ENCODE measurements around the gene MIEN1. TPM values are rescaled to one million over a fixed set of nuclear protein-coding genes. Genes with fewer than 3 reads are reported as not detected.

MIEN1 gene
- total RNA-seq, 2 donors from 2014 or later: 27.1 to 30.3 TPM

DNA sequence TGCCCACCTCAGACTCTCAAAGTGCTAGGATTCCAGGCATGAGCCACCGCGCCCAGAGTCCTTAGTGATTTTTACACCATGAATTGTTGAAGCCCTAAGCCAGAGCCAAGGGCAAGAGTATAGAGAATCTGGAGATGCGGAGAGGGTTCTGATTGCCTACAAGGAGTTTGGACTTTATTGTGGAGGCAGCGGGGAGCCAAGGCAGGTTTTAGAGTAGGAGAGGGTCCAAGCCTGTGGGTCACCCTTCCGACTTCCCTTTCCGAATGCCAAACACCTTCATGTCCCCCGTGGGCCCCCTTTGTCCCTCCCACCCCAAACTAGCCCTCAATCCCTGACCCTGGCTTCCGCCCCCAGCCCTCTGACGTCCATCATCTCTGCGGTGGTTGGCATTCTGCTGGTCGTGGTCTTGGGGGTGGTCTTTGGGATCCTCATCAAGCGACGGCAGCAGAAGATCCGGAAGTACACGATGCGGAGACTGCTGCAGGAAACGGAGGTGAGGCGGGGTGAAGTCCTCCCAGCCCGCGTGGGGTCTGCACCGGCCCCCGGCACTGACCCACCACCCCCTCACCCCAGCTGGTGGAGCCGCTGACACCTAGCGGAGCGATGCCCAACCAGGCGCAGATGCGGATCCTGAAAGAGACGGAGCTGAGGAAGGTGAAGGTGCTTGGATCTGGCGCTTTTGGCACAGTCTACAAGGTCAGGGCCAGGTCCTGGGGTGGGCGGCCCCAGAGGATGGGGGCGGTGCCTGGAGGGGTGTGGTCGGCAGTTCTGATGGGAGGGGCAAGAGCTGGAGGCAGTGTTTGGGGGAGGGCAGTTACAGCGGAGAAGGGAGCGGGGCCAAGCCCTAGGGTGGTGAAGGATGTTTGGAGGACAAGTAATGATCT, 7.1 kb downstream of the MIEN1 start:
- Histone ChIP-seq H3K36me3 (peaks cover 55% of the 10 kb centered on the region), H3K4me3 (no peak overlapping the region), H3K9me3 (no peaks in the 10 kb centered on the region), H3K27ac (no peak overlapping the region), H3K4me1 (ENCODE audit: control insufficient read depth in 1 of 2, low read depth in 2 of 2) (no peaks in the 10 kb centered on the region), H3K27me3 (replicated peaks; ENCODE audit: insufficient read depth) (no peaks in the 10 kb centered on the region)
- ATAC-seq (ENCODE audit: insufficient number of reproducible peaks, low FRiP score, low read depth): no peak
- TF ChIP-seq, protein P1, sequence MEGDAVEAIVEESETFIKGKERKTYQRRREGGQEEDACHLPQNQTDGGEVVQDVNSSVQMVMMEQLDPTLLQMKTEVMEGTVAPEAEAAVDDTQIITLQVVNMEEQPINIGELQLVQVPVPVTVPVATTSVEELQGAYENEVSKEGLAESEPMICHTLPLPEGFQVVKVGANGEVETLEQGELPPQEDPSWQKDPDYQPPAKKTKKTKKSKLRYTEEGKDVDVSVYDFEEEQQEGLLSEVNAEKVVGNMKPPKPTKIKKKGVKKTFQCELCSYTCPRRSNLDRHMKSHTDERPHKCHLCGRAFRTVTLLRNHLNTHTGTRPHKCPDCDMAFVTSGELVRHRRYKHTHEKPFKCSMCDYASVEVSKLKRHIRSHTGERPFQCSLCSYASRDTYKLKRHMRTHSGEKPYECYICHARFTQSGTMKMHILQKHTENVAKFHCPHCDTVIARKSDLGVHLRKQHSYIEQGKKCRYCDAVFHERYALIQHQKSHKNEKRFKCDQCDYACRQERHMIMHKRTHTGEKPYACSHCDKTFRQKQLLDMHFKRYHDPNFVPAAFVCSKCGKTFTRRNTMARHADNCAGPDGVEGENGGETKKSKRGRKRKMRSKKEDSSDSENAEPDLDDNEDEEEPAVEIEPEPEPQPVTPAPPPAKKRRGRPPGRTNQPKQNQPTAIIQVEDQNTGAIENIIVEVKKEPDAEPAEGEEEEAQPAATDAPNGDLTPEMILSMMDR (IDR thresholded peaks at IDR 0.05): no peak
- no peak for DNase-seq (ENCODE audit: low spot score)

DNA sequence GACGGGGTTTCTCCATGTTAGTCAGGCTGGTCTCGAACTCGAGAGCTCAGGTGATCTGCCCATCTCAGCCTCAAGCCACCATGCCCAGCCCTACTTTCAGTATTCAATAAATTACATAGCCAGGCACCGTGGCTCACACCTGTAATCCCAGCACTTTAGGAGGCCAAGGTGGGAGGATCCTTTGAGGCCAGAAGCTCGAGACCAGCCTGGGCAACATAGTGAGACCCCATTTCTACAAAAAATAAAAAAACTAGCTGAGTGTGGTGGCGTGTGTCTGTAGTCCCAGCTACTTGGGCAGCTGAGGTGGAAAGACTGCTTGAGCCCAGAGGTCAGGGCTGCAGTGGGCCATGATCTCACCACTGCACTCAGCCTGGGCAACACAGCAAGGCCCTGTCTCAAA, 8.2 kb downstream of the MIEN1 start:
- Histone ChIP-seq H3K36me3 (peaks cover 51% of the 10 kb centered on the region), H3K4me1 (ENCODE audit: control insufficient read depth in 1 of 2, low read depth in 2 of 2) (no peaks in the 10 kb centered on the region), H3K4me3 (no peak overlapping the region), H3K27ac (no peak overlapping the region), H3K27me3 (replicated peaks; ENCODE audit: insufficient read depth) (no peaks in the 10 kb centered on the region), H3K9me3 (no peaks in the 10 kb centered on the region)
- TF ChIP-seq, protein P1 (IDR thresholded peaks at IDR 0.05): no peak
- DNase-seq (ENCODE audit: low spot score): no peak
- no peak for ATAC-seq (ENCODE audit: insufficient number of reproducible peaks, low FRiP score, low read depth)

DNA sequence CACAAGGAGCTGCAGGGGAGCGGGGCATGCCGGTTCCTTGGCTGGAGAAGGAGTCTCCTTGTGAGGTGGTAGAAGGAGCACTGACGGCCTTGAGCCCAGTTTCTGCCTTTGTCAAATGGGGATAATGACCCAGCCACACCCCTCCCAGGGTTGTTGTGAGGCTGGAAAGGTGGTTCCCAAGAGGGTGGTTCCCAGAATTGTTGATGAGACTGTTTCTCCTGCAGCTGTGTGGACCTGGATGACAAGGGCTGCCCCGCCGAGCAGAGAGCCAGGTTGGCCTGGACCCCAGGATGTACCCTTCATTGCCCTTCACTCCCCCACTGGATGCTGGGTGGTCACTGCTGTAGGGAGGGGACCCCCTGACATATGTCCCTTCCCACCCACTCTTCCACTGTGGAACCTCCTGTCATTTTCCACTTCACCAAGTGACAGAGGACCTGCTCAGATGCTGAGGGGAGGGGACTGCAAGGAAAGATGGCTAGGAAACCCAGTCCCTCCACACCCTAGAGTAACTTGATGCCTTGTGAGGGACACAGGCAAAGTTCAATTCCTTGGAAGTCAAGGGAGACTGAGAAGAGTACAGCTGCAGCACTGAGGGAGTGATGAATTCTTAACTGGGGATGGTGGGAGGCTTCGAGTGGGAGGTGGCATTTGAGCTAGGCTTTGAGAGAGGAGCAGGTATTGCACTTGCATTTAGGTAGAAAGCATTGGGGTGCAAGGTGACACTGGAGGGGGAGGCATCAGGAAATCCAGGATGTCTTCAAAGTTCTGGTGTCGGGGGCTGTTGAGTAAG, 10.6 kb downstream of the MIEN1 start:
- DNase-seq (ENCODE audit: low spot score): no peak

DNA sequence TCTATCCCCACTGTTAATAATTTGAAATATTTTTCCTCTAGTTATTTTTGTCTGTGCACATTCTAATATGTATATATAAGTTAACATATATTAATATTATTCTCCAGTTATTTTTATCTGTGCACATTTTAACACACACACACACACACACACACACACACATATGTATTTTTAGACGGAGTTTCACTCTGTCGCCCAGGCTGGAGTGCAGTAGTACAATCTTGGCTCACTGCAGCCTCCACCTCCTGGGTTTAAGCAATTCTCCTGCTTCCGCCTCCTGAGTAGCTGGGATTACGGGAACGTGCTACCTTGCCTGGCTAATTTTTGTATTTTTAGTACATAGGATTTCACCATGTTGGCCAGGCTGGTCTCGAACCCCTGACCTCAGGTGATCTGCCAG, 12.7 kb downstream of the MIEN1 start:
- ATAC-seq (ENCODE audit: insufficient number of reproducible peaks, low FRiP score, low read depth): no peak
- TF ChIP-seq, protein P1 (IDR thresholded peaks at IDR 0.05): no peak

More for the DNA sequence above, 10.6 kb downstream of the MIEN1 start:
- TF ChIP-seq, protein P1 (IDR thresholded peaks at IDR 0.05): no peak
- H3K27me3 ChIP-seq (replicated peaks; ENCODE audit: insufficient read depth): no peaks in the 10 kb centered on the region
- no peak overlapping the region for H3K27ac ChIP-seq
- ATAC-seq (ENCODE audit: insufficient number of reproducible peaks, low FRiP score, low read depth): no peak
- no peaks in the 10 kb centered on the region for H3K4me1 ChIP-seq (ENCODE audit: control insufficient read depth in 1 of 2, low read depth in 2 of 2)
- H3K4me3 ChIP-seq: no peak overlapping the region
- no peaks in the 10 kb centered on the region for H3K9me3 ChIP-seq
- peaks cover 60% of the 10 kb centered on the region for H3K36me3 ChIP-seq

DNA sequence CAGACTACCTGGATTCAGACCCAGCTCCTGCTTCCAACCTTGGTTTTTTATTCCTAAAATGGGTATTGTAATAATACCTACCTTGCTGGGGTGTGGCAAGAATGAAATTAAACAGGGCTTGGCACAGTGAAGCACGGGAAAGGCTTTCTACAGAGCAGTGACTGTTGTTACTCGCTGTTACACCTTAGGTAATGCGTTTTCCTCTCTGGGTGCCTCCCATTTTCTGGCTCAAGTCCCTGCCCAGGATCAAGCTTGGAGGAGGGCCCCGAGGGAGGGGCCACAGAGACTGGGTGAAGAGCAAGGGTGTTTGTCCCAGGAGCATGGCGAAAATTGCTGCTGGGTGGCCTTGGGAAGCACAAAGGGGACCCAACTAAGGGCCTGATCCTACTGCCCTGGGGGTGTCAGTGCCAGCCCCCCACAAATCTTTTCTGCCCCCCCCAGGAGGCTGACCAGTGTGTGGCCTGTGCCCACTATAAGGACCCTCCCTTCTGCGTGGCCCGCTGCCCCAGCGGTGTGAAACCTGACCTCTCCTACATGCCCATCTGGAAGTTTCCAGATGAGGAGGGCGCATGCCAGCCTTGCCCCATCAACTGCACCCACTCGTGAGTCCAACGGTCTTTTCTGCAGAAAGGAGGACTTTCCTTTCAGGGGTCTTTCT, 13.3 kb downstream of the MIEN1 start:
- no peak overlapping the region for H3K4me3 ChIP-seq
- no peaks in the 10 kb centered on the region for H3K9me3 ChIP-seq
- H3K36me3 ChIP-seq: peaks cover 81% of the 10 kb centered on the region
- peak overlapping the region in 1 of 2 donors; percentile 10 for H3K27ac ChIP-seq
- no peaks in the 10 kb centered on the region for H3K27me3 ChIP-seq (replicated peaks; ENCODE audit: insufficient read depth)
- no peak for ATAC-seq (ENCODE audit: insufficient number of reproducible peaks, low FRiP score, low read depth)
- H3K4me1 ChIP-seq (ENCODE audit: control insufficient read depth in 1 of 2, low read depth in 2 of 2): no peaks in the 10 kb centered on the region
- TF ChIP-seq, protein P1 (IDR thresholded peaks at IDR 0.05): no peak
- DNase-seq (ENCODE audit: low spot score): no peak

More for the DNA sequence above, 12.7 kb downstream of the MIEN1 start:
- no peaks in the 10 kb centered on the region for H3K9me3 ChIP-seq
- peaks cover 80% of the 10 kb centered on the region for H3K36me3 ChIP-seq
- no peaks in the 10 kb centered on the region for H3K4me1 ChIP-seq (ENCODE audit: control insufficient read depth in 1 of 2, low read depth in 2 of 2)
- H3K27me3 ChIP-seq (replicated peaks; ENCODE audit: insufficient read depth): no peaks in the 10 kb centered on the region
- no peak overlapping the region for H3K4me3 ChIP-seq
- no peak for DNase-seq (ENCODE audit: low spot score)
- no peak overlapping the region for H3K27ac ChIP-seq
